Measurements from ENCODE around the gene NAB2.
"Not testable (repeated sequence)": the region's sequence is repeated elsewhere in the genome, so short reads cannot be mapped to it uniquely, and the experiment has no call there.

The NAB2 gene

GRCh38 chr12:57069523-57069922 is 19.4 kb upstream of the NAB2 start:
- DNase-seq (ENCODE audit: low spot score), result peak; percentile 54

- no peak for DNase-seq (ENCODE audit: low spot score)
These were observed 16.3 kb upstream of the NAB2 start for GRCh38 chr12:57072661-57073060.

GRCh38 chr12:57073566-57074450 is 15.1 kb upstream of the NAB2 start:
- DNase-seq (ENCODE audit: low spot score), result not testable (repeated sequence)

- DNase-seq (ENCODE audit: low spot score), result peak; percentile 99
These were observed 10.2 kb upstream of the NAB2 start, which contains the start of gene NEMP1 for GRCh38 chr12:57078519-57079404. TSS of gene NEMP1 (minus strand) at chr12:57078791. CDS start at chr12:57078745, 46 bp downstream.

- DNase-seq (ENCODE audit: low spot score), result no peak
These were observed 9.1 kb upstream of the NAB2 start for GRCh38 chr12:57079821-57080220.

DNA sequence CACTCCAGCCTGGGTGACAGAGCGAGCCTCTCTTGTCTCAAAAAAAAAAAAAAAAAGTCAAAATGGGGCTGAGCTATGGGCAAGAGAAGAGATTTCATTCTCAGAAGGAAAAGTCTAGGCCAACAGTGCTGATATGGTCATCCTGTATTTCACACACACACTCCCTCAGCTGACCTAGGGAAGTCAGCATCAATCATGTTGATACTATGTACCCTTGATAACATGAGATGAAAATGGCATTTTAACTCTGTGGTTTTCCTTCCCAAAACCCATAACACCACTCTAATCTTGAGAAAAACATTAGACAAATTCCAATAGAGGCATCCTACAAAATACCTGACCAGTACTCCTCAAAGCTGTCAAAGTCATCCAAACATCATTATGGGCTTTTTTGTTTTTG is 8.1 kb upstream of the NAB2 start:
- DNase-seq (ENCODE audit: low spot score), result no peak

GRCh38 chr12:57085999-57086492 is 2.9 kb upstream of the NAB2 start:
- DNase-seq (ENCODE audit: low spot score), result peak; percentile 19

- peak; percentile 78 for DNase-seq (ENCODE audit: low spot score)
These were observed 2.4 kb upstream of the NAB2 start for GRCh38 chr12:57086493-57087009.

DNA sequence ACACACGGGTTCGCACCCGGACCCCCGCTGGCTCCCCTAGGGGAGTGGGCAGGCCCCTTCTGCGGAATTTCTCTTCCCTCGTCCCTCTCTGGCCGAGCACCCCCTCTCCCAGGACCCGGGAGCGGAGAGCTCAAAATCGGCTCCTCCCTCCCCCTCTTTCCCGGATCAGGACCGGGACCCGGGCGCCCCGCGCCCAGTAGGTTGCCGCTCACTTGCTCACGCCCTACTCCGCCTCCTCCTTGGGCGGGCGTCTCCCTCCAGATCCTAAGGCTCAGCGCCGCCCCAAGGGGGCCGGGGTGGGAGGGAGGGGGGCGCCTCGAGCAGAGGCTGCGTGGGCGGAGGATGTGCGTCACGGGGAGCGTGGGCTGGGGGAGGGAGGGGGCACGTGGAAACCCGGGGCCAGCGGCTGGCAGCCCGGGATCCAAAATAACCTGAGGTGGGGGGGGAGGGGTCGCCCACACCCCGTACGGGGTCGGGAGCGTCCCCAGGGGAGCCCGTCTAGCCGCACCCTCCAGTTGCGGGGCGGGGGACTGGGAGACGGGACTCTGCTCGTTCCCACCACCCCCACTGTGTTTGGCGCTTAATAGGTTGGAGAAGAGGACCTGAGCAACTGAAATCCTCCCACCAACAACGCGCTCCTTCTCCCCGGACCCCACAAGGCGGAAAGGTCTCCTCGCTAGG is 1.8 kb upstream of the NAB2 start:
- peak; percentile 84 for DNase-seq (ENCODE audit: low spot score)

DNA sequence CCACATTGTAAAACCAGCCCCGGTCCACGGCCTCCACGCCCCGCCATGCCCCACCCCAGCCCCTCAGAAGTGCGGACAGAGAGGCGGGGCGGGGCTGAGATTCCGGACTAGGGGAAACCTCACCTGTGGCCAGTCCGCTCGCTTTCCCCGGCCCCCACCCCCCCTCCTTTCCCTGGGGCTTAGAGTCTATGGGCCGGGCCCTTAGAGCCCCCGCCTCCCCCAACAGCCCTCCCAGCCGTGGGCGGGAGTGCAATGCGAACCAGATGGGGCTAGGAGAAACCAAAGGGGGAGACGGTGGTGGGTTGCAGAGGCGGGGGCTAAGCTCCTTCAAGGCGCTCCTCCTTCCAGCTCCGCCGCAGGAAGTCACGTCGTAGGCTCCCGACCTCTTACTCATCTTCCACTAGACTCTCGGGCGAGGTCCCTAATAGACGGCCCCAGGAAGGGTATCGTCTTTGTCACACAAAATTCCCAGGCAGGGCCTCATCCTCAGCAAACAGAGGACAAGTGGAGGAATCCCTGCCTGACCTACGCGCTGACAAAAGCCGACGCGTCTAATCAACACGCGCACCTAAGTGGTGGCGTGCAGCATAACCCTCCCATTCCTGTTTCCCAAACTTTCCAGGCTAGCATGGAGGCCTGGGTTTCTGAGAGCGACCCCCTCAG is 1.1 kb upstream of the NAB2 start:
- peak; percentile 81 for DNase-seq (ENCODE audit: low spot score)

DNA sequence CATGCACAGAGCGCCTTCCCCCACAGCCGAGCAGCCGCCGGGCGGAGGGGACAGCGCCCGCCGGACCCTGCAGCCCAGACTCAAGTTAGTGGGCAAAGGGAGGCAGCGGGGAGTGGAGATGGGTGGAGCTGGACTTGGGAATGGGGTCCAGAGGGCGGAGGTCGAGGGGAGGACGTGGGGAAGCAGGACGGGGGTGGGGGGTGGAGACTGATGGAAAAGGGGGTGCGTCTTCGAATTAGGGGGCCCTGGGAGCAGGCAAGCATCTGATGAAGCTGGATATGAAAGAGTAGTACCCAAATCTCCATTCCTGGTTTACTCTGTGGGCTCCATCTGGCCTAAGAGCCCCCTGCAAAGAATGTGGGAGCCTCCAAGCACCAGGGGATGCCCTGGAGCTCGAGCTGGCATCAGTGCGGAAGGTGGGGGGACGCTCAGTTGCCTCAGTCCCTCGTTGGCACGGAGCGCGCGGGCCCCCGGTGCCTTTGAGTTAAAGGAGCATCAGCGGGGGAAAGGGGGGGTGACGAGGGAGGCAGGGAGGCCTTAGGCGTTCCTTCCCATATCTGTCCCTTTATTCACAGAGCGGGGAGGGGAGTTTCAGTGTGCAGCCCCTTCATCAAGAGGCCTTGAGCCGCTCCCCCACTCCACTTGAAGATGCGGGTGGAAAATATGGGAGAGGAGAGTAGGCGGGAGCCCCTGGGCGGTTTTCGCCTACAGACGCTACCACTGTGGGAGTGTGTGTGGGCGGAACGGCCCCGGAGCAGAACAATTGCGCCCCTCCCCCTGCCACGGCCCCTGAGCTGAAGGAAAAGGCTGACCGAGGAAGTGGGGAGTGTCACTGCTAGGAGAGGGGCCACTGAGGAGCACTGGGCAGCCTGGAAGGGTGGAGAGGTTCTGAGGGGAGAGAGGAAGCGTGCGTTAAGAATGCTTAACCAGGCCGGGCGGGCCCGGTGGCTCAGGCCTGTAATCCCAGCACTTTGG is 644 bp downstream of the NAB2 start:
- peak; percentile 65 for DNase-seq (ENCODE audit: low spot score)

DNA sequence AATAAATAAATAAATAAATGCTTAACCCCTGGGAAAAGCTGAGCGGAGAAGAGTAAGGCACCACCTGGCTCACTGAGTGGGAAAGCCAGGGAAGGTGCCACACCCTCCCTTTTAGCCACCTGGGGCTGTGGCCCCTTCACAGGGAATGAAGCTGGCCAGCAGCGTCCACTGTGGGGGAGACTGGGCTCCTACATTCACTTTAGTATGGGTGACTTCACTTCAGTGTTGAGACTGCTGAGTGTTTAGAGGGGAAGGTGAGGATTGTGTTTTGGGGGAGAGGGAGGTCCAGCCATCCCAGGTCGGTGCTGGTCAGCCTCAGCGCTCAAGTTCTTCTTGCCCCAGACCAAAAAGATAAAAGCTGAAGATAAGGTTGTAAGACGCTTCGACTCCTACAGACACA is 1.6 kb downstream of the NAB2 start:
- DNase-seq (ENCODE audit: low spot score), result peak; percentile 16

GRCh38 chr12:57090924-57091637 is 2.2 kb downstream of the NAB2 start:
- DNase-seq (ENCODE audit: low spot score), result peak; percentile 54

DNA sequence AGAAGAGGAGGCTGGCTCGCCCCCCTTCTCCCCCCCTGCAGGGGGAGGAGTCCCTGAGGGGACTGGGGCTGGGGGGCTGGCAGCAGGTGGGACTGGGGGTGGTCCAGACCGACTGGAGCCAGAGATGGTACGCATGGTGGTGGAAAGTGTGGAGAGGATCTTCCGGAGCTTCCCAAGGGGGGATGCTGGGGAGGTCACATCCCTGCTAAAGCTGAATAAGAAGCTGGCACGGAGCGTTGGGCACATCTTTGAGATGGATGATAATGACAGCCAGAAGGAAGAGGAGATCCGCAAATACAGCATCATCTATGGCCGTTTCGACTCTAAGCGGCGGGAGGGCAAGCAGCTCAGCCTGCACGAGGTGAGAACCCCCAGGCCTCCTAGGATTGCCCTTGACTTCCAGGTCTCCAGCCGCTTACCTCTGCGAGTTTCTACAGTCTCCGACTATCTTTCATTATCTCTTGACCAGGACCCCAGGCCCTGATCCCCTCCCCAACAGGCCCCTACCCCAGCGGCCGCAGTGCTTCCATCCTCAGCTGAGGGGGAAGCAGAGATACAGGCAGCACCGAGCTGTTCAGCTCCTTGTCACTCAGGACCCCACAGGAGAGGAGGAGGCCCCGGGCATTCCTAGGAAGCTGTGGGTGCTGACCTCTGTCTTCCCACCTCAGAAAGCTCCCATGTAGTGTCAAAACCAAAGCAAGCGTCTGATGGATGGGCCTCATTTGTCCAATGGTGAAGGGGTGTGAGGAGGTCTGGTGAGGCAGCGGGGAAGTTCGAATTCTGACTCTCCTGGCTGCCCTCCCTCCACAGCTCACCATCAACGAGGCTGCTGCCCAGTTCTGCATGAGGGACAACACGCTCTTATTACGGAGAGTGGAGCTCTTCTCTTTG is 3.0 kb downstream of the NAB2 start:
- DNase-seq (ENCODE audit: low spot score), result no peak

DNA sequence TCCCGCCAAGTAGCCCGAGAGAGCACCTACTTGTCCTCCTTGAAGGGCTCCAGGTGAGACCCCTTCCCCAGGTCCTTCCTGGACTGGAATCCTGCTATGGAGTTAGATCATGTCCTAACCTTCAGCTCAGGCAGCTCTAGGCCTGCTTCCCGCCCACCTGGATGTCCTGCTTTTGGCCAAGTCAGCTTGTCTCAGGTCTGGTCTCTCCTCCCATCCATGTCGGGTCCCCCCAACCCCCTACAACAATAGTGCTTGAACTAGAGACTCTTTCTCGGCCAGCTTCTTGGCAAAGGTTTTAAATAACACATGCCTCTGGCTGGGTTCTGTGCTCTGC is 3.6 kb downstream of the NAB2 start:
- DNase-seq (ENCODE audit: low spot score), result no peak

DNA sequence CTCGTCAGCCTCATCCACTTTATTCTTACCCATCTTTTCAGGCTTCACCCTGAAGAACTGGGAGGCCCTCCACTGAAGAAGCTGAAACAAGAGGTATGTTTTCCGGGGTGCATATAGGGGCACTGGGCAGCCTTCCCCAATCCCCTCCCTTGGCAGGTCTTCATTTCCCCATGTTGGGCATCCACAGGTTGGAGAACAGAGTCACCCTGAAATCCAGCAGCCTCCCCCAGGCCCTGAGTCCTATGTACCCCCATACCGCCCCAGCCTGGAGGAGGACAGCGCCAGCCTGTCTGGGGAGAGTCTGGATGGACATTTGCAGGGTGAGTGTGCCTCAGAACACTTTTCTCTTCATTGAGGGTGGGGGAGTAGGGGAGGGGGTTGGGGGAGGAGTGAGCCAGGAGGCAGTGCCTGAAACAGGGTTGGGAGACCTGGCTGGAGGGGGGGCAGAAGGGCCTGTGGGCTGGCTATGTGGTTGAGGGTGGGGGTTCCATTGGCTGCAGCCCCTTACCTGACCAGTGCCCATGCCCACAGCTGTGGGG is 4.0 kb downstream of the NAB2 start:
- no peak for DNase-seq (ENCODE audit: low spot score)

DNA sequence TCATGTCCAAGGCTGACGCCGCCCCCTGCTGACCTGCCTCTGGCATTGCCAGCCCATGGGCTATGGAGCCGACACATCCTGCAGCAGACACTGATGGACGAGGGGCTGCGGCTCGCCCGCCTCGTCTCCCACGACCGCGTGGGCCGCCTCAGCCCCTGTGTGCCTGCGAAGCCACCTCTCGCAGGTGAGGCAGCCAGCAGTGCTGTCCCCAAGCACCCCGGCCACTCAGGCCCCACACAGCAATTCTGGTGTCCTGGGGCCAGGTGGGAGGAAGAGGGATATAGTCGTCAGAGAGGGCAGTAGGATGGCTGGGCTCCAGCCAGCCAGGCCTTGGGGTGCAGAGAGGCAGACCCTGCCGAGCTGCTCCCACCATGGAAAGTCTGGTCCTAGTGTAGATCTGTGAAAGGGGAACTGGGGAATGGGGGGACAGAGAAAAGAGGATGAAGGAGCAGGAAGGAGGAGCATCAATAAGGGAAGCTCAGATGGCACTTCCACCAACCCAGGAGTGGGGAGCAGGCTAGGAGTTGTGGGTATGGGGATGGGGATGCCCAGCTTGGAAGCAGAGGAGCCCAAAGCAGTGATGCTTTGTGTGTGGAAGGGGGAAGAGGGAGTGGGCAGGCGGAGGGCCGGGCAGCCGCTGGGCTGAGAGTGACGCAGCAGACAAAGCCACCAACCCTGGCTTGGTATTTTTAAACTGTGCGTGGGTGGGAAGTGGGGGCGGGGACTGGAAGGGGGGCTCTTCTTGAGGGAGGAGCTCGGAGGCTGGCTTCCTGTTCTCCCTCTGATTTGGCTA is 4.7 kb downstream of the NAB2 start:
- peak; percentile 97 for DNase-seq (ENCODE audit: low spot score)

Data from hepatic stellate cell (primary cell).